Body of pancreas (tissue), 4 donors: Measurements from ENCODE around the gene NF1. TPM values are rescaled to one million over a fixed set of nuclear protein-coding genes. Genes with fewer than 3 reads are reported as not detected.

Source experiments
- ATAC-seq: fragments of 150-250 bp; one replicate; pipeline ENCODE4 v1.9.1; 2016
- DNase-seq, 4 donors: peaks; one replicate each; pipeline ENCODE4 v3.0.0-alpha.2; 2019
- H3K27ac ChIP-seq, 4 donors: fragments of 200-600 bp; sonication (generic); 1 replicate in 3 of 4; 2 replicates in 1 of 4; pipeline versions ENCODE4 v1.5.1 to v1.6.1; 2016 to 2019; ENCODE audit warnings: mild to moderate bottlenecking in 1 of 4, mixed read lengths in 1 of 4, moderate library complexity in 1 of 4
- H3K27me3 ChIP-seq, 2 donors: fragments of 200-600 bp; sonication (generic); one replicate each; pipeline ENCODE4 v1.6.0; 2016; ENCODE audit warnings: mild to moderate bottlenecking in 1 of 2
- H3K36me3 ChIP-seq, 2 donors: fragments of 200-600 bp; sonication (generic); replicated peaks in 1 of 2; 2 replicates each; pipeline ENCODE4 v1.5.1; 2016; ENCODE audit warnings: low read depth in 2 of 2; ENCODE audit not compliant: insufficient read depth in 1 of 2
- H3K4me1 ChIP-seq: fragments of 200-600 bp; sonication (generic); one replicate; pipeline ENCODE4 v1.6.0; 2016
- H3K4me3 ChIP-seq, 2 donors: fragments of 200-600 bp; sonication (generic); 1 replicate in 1 of 2; 2 replicates in 1 of 2; pipeline ENCODE4 v1.5.1; 2016 to 2019
- H3K9me3 ChIP-seq, 3 donors: fragments of 200-600 bp; sonication (generic); 1 replicate in 2 of 3; 2 replicates in 1 of 3; pipeline ENCODE4 v1.5.1; 2016
- POLR2A ChIP-seq, 3 donors: fragments of 450-650 bp; IDR thresholded peaks; one replicate each; pipeline ENCODE4 v1.6.1; 2016; ENCODE audit warnings: antibody characterized with exemption in 3 of 3, mild to moderate bottlenecking in 2 of 3
- WGBS, 2 donors: methylation state at CpG; one replicate each; pipeline ENCODE4 v1.1.5; 2017; 5-methylcytosine and 5-hydroxymethylcytosine counted together
- intact Hi-C: fragments of 100-400 bp; cut with DNase I; formaldehyde crosslinking; loops from one replicate; pipeline ENCODE4 v1.15.1; 2023
- total RNA-seq, 2 donors: library from RNA; depleted of rRNA; stranded (reverse); fragments of >200 nt; gene quantifications; one replicate each; pipeline ENCODE4 v1.1.0, GENCODE V29; 2016
- TF ChIP-seq, protein P1 (sequence below), 7 experiments: fragments of 450-650 bp in 4 of 7; fragments of 200-600 bp in 3 of 7; sonication (generic) in 3 of 7; IDR thresholded peaks; one replicate each; pipeline ENCODE4 v1.5.1; 2016 to 2019; ENCODE audit warnings: antibody characterized with exemption in 7 of 7

The NF1 gene
- total RNA-seq, 2 donors from 2014 or later = 54.7 to 57.1 TPM

GRCh38 chr17:31394544-31394943, 299.8 kb downstream of the NF1 start:
- Histone ChIP-seq H3K4me1 (peaks cover 10% of the 10 kb centered on the region), H3K27ac (no peak overlapping the region), H3K4me3 (no peak overlapping the region), H3K9me3 (no peaks in the 10 kb centered on the region), H3K36me3 (no peaks in the 10 kb centered on the region), H3K27me3 (peaks cover 0 to 4% of the 10 kb centered on the region in 2 donors)
- TF ChIP-seq, protein P1, sequence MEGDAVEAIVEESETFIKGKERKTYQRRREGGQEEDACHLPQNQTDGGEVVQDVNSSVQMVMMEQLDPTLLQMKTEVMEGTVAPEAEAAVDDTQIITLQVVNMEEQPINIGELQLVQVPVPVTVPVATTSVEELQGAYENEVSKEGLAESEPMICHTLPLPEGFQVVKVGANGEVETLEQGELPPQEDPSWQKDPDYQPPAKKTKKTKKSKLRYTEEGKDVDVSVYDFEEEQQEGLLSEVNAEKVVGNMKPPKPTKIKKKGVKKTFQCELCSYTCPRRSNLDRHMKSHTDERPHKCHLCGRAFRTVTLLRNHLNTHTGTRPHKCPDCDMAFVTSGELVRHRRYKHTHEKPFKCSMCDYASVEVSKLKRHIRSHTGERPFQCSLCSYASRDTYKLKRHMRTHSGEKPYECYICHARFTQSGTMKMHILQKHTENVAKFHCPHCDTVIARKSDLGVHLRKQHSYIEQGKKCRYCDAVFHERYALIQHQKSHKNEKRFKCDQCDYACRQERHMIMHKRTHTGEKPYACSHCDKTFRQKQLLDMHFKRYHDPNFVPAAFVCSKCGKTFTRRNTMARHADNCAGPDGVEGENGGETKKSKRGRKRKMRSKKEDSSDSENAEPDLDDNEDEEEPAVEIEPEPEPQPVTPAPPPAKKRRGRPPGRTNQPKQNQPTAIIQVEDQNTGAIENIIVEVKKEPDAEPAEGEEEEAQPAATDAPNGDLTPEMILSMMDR (IDR thresholded peaks at IDR 0.05) = no peak
- no peak for TF ChIP-seq POLR2A (IDR thresholded peaks at IDR 0.05)
- no peak for ATAC-seq
- intact Hi-C loops = no loop called here
- WGBS, 2 donors = 19 to 26% methylated on average over 11 of the region's 11 CpGs
- peak; percentile 50 to 65 (median 50) for DNase-seq

DNA sequence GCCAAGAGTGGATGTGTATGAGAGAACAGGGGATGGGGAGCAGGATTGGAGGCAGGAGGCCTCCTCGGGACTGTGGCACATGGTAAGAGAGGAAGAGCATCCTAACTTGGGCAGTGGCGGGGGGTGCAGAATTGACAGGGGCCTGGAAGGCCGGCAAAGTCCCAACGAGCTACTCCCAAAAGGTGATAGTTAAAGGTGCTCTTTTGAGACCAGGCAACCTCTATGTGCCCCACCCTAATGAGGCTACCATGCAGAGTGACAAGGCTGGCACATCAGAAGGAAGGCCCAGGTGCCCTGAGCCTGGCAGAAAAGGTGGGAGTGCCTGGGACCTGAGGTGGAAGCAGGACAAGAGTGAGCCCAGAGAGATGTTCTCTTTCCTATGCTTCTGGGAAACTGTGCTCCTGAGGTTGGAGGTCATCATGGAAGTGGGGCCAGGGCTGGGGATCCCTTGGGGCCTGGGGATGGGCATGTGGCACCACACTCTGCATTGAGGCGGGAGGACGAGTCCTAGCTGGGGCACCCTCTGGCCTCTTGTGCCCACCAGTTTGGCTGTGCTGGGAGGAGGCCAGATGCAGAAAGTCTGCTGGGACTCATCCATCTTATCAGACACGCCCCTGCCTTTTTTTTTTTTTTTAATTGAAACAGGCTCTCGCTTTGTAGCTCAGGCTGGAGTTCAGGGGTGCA, 302.6 kb downstream of the NF1 start:
- DNase-seq (peak in 1 of 4 donors; percentile 4), ATAC-seq (no peak)
- Histone ChIP-seq H3K27me3 (peaks cover 0 to under 1% of the 10 kb centered on the region in 2 donors), H3K9me3 (no peaks in the 10 kb centered on the region), H3K36me3 (no peaks in the 10 kb centered on the region), H3K4me1 (no peaks in the 10 kb centered on the region), H3K27ac (no peak overlapping the region), H3K4me3 (no peak overlapping the region)
- WGBS, 2 donors = 69 to 74% methylated on average over 6 to 8 of the region's 8 CpGs
- intact Hi-C loops = no loop called here
- TF ChIP-seq POLR2A (IDR thresholded peaks at IDR 0.05) = no peak
- TF ChIP-seq, protein P1 (IDR thresholded peaks at IDR 0.05) = no peak

GRCh38 chr17:31398381-31399311, 303.9 kb downstream of the NF1 start:
- no peaks in the 10 kb centered on the region for H3K4me1 ChIP-seq
- no peaks in the 10 kb centered on the region for H3K9me3 ChIP-seq
- H3K27me3 ChIP-seq = no peaks in the 10 kb centered on the region
- TF ChIP-seq, protein P1 (IDR thresholded peaks at IDR 0.05) = no peak
- no peak for TF ChIP-seq POLR2A (IDR thresholded peaks at IDR 0.05)
- DNase-seq (peak in 1 of 4 donors; percentile 8), ATAC-seq (no peak)
- no peak overlapping the region for H3K27ac ChIP-seq
- H3K36me3 ChIP-seq = no peaks in the 10 kb centered on the region
- no peak overlapping the region for H3K4me3 ChIP-seq
- intact Hi-C loops = no loop called here
- WGBS, 2 donors = 74% methylated on average over 18 to 20 of the region's 21 CpGs

- H3K9me3 ChIP-seq = no peaks in the 10 kb centered on the region
- H3K27me3 ChIP-seq = no peaks in the 10 kb centered on the region
- H3K4me3 ChIP-seq = no peak overlapping the region
- ATAC-seq (no peak), DNase-seq (peak in 1 of 4 donors; percentile 6)
- TF ChIP-seq, protein P1 (IDR thresholded peaks at IDR 0.05) = no peak
- TF ChIP-seq POLR2A (IDR thresholded peaks at IDR 0.05) = no peak
- H3K27ac ChIP-seq = no peak overlapping the region
- WGBS, 2 donors = 35 to 54% methylated on average over 9 to 11 of the region's 11 CpGs
- no peaks in the 10 kb centered on the region for H3K36me3 ChIP-seq
- H3K4me1 ChIP-seq = no peaks in the 10 kb centered on the region
- intact Hi-C loops = no loop called here
Observed at GRCh38 chr17:31400481-31400950, 305.7 kb downstream of the NF1 start.
